ENCODE measurements around the gene ADCY10. TPM values are rescaled to one million over a fixed set of nuclear protein-coding genes. Genes with fewer than 3 reads are reported as not detected.
A peak's percentile ranks its signal among the peaks of the same experiment; 100 is the strongest.
"Not testable (repeated sequence)": the region's sequence is repeated elsewhere in the genome, so short reads cannot be mapped to it uniquely, and the experiment has no call there.

ADCY10 gene
- total RNA-seq, 1 donor from 2014 or later, result 1.9 TPM

- peak; percentile 66 for DNase-seq (ENCODE audit: low spot score)
Observed at GRCh38 chr1:167819849-167820683, 93.9 kb downstream of the ADCY10 start.

GRCh38 chr1:167815650-167816049, 98.3 kb downstream of the ADCY10 start:
- DNase-seq (ENCODE audit: low spot score), result no peak

DNA sequence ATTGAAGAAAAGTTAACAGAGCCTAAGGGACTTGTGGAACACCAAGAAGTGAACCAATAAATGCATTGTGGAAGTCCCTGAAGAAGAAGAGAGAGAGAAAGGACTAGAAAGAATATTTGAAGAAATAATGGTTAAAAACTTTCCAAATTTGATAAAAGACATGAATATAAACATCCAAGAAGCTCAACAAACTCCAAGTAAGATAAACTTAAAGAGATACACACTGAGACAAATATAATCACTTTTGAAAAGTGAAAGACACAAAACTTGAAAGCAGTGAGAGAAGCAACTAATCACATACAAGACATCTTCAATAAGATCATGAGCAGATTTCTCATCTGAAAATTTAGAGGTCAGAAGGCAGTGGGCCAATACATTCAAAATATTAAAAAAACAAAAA, 101.0 kb downstream of the ADCY10 start:
- DNase-seq (ENCODE audit: low spot score), result no peak

DNA sequence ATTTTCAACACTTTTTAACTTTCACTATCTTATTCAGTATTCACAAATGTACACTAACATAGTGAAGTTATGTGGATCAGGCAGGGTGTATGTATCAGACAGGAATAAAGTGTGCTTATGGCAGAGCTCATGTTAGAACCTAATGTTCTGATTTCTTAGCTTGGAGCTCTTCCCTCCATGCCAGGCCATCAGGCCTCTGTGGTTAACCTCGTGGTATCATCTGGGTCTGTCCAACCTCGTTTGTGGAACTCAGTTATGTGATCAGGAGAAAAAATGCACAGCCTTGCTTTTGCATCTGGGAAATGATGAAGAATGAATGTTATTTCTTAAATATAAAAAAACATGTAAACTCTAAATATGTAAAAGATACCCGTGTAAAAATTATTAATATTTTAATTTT, 105.2 kb downstream of the ADCY10 start:
- DNase-seq (ENCODE audit: low spot score), result no peak

DNA sequence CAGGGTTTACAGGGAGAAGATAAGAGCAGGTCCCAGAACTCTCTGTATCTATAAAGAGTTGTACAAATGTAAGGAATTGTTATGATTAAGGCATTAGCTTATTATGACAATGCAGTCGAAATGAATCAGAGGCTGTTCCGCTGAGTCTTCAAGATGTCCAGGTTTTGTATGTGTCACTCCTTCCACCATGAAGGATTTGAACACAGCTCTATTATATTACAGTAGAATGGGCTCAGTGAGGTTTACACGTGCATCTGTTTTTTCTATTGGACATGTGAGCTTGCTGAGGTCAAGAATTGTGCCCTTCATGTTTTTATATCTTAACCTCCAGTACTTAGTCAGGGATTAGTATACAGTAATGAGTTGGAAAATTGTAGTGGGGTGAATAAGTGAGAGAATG, 105.8 kb downstream of the ADCY10 start:
- DNase-seq (ENCODE audit: low spot score), result no peak

GRCh38 chr1:167806676-167807075, 107.3 kb downstream of the ADCY10 start:
- DNase-seq (ENCODE audit: low spot score), result not testable (repeated sequence)

GRCh38 chr1:167806235-167806634, 107.7 kb downstream of the ADCY10 start:
- DNase-seq (ENCODE audit: low spot score), result not testable (repeated sequence)

- no peak for DNase-seq (ENCODE audit: low spot score)
Observed at GRCh38 chr1:167805041-167805556, 108.8 kb downstream of the ADCY10 start.

- peak; percentile 88 for DNase-seq (ENCODE audit: low spot score)
Observed at GRCh38 chr1:167803358-167804207, 110.4 kb downstream of the ADCY10 start.

- no peak for DNase-seq (ENCODE audit: low spot score)
Observed at GRCh38 chr1:167802235-167802634, 111.7 kb downstream of the ADCY10 start.

- peak; percentile 58 for DNase-seq (ENCODE audit: low spot score)
Observed at GRCh38 chr1:167800251-167800650, 113.7 kb downstream of the ADCY10 start.

DNA sequence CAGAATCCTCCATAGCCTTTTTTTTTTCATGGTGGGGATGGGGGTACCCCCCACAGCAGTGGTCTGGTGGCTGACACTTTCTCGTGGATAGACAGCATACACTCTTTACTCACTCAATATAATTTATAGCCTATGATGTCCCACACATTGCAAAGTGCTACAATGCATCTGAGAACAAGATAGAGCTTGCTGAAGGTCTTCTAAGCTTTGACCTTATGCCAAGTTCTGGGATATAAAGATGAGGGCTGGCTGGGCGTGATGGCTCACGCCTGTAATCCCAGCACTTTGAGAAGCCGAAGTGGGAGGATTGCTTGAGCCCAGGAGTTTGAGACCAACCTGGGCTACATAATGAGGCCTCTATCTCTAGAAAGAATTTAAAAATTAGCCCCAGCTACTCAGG, 114.2 kb downstream of the ADCY10 start:
- DNase-seq (ENCODE audit: low spot score), result peak; percentile 83

- no peak for DNase-seq (ENCODE audit: low spot score)
Observed at GRCh38 chr1:167798952-167799351, 115.0 kb downstream of the ADCY10 start.

- DNase-seq (ENCODE audit: low spot score), result peak; percentile 77
Observed at GRCh38 chr1:167797015-167797414, 116.9 kb downstream of the ADCY10 start.

GRCh38 chr1:167795810-167796740, 117.9 kb downstream of the ADCY10 start:
- no peak for DNase-seq (ENCODE audit: low spot score)

DNA sequence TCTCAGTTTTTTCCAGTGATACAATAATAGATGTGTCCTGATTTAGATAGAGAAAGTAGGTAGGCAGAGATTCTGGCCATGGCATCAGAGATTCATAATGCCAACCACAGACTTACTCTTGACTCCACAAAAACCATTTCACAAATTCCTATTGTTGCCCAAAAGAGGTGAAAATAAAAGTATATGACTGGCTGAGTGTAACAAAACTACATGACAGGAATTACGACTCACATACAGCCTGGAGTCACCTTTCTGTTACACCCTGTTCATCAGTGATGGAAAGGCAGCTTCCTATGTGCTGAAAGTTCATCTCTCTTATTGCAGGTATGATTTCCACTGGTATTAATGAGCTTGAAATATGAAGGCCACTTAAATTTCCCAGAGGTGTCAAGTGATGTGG, 119.9 kb downstream of the ADCY10 start:
- no peak for DNase-seq (ENCODE audit: low spot score)

GRCh38 chr1:167792188-167792565, 121.8 kb downstream of the ADCY10 start:
- no peak for DNase-seq (ENCODE audit: low spot score)

DNA sequence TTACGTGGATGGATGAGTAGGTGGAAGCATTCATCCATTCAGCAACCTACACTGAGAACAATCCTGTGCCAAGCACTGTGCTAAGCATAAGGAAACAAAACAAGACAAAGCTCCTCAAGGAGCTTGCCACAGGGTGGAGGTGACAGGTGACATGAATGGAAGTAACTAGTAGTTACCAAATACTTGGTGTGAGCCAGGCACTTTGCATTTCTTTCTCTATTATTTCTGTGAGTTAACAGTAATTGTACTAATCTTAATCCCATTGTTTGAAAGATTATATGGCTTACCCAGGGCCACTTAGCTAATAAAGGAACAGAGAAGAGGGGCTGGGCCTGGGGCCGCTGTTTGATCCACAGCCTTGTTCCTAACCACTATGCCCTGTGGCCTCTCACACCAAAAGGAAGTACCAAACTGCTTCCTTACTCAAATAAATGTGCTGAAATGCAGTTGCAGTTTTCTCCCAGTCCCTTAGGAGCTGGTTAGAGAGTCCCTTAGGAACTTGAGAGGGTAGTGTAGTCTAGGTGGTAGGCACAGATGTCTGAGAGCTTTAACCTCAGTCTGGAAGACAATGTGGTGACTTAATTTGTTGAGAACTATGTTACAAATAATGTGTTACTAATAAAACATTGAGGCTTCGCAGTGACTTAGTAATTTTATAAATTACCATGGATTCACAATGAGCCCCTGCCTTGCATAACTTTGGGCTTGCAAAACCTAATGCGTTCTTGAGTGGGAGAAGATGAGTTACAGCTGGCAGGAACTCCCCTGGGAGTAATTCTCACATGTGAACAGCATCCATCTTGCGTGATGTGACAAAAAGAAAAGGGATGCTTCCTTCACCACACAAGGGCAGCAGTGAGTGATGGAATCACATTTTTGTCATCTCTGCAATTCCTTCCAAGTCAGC, 122.4 kb downstream of the ADCY10 start:
- peak; percentile 55 for DNase-seq (ENCODE audit: low spot score)

- no peak for DNase-seq (ENCODE audit: low spot score)
Observed at GRCh38 chr1:167790117-167790516, 123.8 kb downstream of the ADCY10 start.

DNA sequence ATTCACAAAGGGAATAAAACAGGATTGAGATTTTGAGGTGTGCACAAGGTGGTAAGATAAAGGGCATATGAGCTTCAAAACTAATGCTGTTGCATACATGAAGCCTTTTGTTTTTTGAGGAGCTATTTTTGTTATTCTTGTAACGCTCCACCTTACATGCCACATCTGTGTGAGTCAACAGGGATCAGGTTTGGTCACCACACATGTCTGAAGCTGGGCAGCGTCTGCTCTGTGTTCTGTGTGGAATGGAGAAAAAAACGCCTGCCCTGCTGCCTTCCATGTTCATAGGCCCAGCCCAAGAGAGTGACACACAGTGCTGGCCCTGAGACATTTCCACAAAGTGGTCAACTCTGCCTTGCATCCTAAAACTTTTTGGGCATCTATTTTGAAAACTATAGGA, 124.4 kb downstream of the ADCY10 start:
- no peak for DNase-seq (ENCODE audit: low spot score)
